Fibroblast of lung (primary cell): ENCODE results near the gene CELA3A. TPM values are rescaled to one million over a fixed set of nuclear protein-coding genes. Genes with fewer than 3 reads are reported as not detected.

Source experiments
- DNase-seq, 2 donors: peaks; one replicate each; pipeline versions ENCODE4 v3.0.0 to v3.0.0-alpha.2; 2010; ENCODE audit warnings: low read depth in 2 of 2
- H2AFZ ChIP-seq: 2 replicates; pipeline ENCODE4 v1.5.1; 2012; ENCODE audit warnings: low read length, control low read depth, inconsistent platforms
- H3K27ac ChIP-seq: 2 replicates; pipeline ENCODE4 v1.5.1; 2011; ENCODE audit warnings: low read length, control low read depth; ENCODE audit not compliant: insufficient read depth
- H3K27me3 ChIP-seq: 2 replicates; pipeline ENCODE4 v1.5.1; 2011; ENCODE audit warnings: mild to moderate bottlenecking, low read length; ENCODE audit not compliant: control insufficient read depth, insufficient read depth
- H3K36me3 ChIP-seq: 2 replicates; pipeline ENCODE4 v1.5.1; 2011; ENCODE audit warnings: low read length; ENCODE audit not compliant: control insufficient read depth, insufficient read depth
- H3K4me1 ChIP-seq: 2 replicates; pipeline ENCODE4 v1.5.1; 2011; ENCODE audit warnings: low read length; ENCODE audit not compliant: control insufficient read depth, insufficient read depth; ENCODE audit errors: extremely low read depth
- H3K4me2 ChIP-seq: 2 replicates; pipeline ENCODE4 v1.5.1; 2011; ENCODE audit warnings: low read length, control low read depth; ENCODE audit not compliant: insufficient read depth; ENCODE audit errors: extremely low read depth
- H3K4me3 ChIP-seq, 4 experiments: fragments of 200-600 bp in 1 of 4; sonication (generic) in 1 of 4; replicated peaks in 1 of 4; 2 replicates each; pipeline ENCODE4 v1.5.1; 2011 to 2016; ENCODE audit warnings: low read length in 4 of 4, low read depth in 3 of 4, mild to moderate bottlenecking in 3 of 4, control low read depth in 2 of 4, inconsistent platforms in 1 of 4, mixed read lengths in 1 of 4; ENCODE audit not compliant: insufficient read depth in 1 of 4; ENCODE audit errors: control extremely low read depth in 1 of 4
- H3K79me2 ChIP-seq: 2 replicates; pipeline ENCODE4 v1.5.1; 2012; ENCODE audit warnings: mild to moderate bottlenecking, low read length, inconsistent platforms; ENCODE audit not compliant: control insufficient read depth, insufficient read depth
- H3K9ac ChIP-seq: 2 replicates; pipeline ENCODE4 v1.5.1; 2011; ENCODE audit warnings: mild to moderate bottlenecking, low read length, control low read depth; ENCODE audit not compliant: insufficient read depth
- H3K9me3 ChIP-seq: 2 replicates; pipeline ENCODE4 v1.5.1; 2012; ENCODE audit warnings: low read depth, low read length; ENCODE audit not compliant: control insufficient read depth, insufficient read depth
- H4K20me1 ChIP-seq: 2 replicates; pipeline ENCODE4 v1.5.1; 2011; ENCODE audit warnings: low read length; ENCODE audit not compliant: control insufficient read depth, insufficient read depth; ENCODE audit errors: extremely low read depth
- CTCF ChIP-seq, 2 donors: IDR thresholded peaks in 1 of 2; conservative IDR thresholded peaks in 1 of 2; 1 replicate in 1 of 2; 2 replicates in 1 of 2; pipeline ENCODE4 v1.5.1; 2011 to 2012; ENCODE audit warnings: low read length in 2 of 2, control low read depth in 1 of 2, inconsistent platforms in 1 of 2, low read depth in 1 of 2, mild to moderate bottlenecking in 1 of 2
- EZH2 ChIP-seq: IDR thresholded peaks from 2 replicates; pipeline ENCODE4 v1.5.1; 2012; ENCODE audit warnings: low read length, control low read depth, mild to moderate bottlenecking; ENCODE audit errors: missing control alignments
- polyA plus RNA-seq, 2 donors: library from polyadenylated mRNA; depleted of rRNA in 1 of 2; stranded (reverse) in 1 of 2; unstranded in 1 of 2; fragments of >200 nt; gene quantifications; 2 replicates each; pipeline ENCODE4 v1.2.1, GENCODE V29; 2011 to 2012; ENCODE audit warnings: missing spikeins in 1 of 2
- total RNA-seq: library from RNA; depleted of rRNA; stranded (reverse); fragments of >200 nt; gene quantifications from 2 replicates; pipeline ENCODE4 v1.2.1, GENCODE V29; 2014

CELA3A gene
- total and polyA plus RNA-seq, 2 donors (not counting 1 experiment from before 2014, with no cell fraction given): not detected

GRCh38 chr1:22025368-22026155, 24.1 kb downstream of the CELA3A start:
- peak overlapping the region; percentile 94 to 100 (median 99) for H3K4me3 ChIP-seq
- peaks cover 4% of the 10 kb centered on the region for H3K79me2 ChIP-seq
- H3K27me3 ChIP-seq: no peaks in the 10 kb centered on the region
- no peaks in the 10 kb centered on the region for H3K36me3 ChIP-seq
- DNase-seq: peak; percentile 92 to 93
- H3K9me3 ChIP-seq: no peaks in the 10 kb centered on the region
- peak overlapping the region; percentile 98 for H3K4me2 ChIP-seq
- no peak for TF ChIP-seq EZH2
- peak overlapping the region; percentile 97 for H3K9ac ChIP-seq
- H4K20me1 ChIP-seq: no peaks in the 10 kb centered on the region
- H3K4me1 ChIP-seq: peaks cover 12% of the 10 kb centered on the region
- H2AFZ ChIP-seq: peak overlapping the region; percentile 98
- peak overlapping the region; percentile 99 for H3K27ac ChIP-seq

- Histone ChIP-seq H3K4me2 (no peak overlapping the region), H4K20me1 (no peaks in the 10 kb centered on the region), H2AFZ (no peak overlapping the region), H3K4me1 (peaks cover 12% of the 10 kb centered on the region), H3K9me3 (no peaks in the 10 kb centered on the region), H3K4me3 (no peak overlapping the region), H3K27me3 (no peaks in the 10 kb centered on the region), H3K27ac (no peak overlapping the region), H3K9ac (no peak overlapping the region), H3K79me2 (peaks cover 4% of the 10 kb centered on the region), H3K36me3 (peaks cover 2% of the 10 kb centered on the region)
- TF ChIP-seq EZH2 (no peak), CTCF (conservative IDR thresholded peaks at IDR 0.05 in 1 of 2, IDR thresholded peaks at IDR 0.05 in 1 of 2; ENCODE audit: low read depth in 1 of 2, low read length in 2 of 2) (no peak)
- DNase-seq: no peak
Observed at GRCh38 chr1:22026924-22027289, 25.4 kb downstream of the CELA3A start.

GRCh38 chr1:22030057-22030456, 28.6 kb downstream of the CELA3A start:
- Histone ChIP-seq H3K4me2 (no peak overlapping the region), H3K4me3 (no peak overlapping the region), H3K9ac (no peak overlapping the region), H3K4me1 (peaks cover 3% of the 10 kb centered on the region), H2AFZ (no peak overlapping the region), H3K9me3 (no peaks in the 10 kb centered on the region), H4K20me1 (no peaks in the 10 kb centered on the region), H3K27me3 (no peaks in the 10 kb centered on the region), H3K79me2 (peaks cover 4% of the 10 kb centered on the region), H3K36me3 (peaks cover 2% of the 10 kb centered on the region), H3K27ac (no peak overlapping the region)
- TF ChIP-seq CTCF (conservative IDR thresholded peaks at IDR 0.05 in 1 of 2, IDR thresholded peaks at IDR 0.05 in 1 of 2; ENCODE audit: low read depth in 1 of 2, low read length in 2 of 2) (no peak), EZH2 (no peak)
- no peak for DNase-seq
